CD8-positive, alpha-beta memory T cell (primary cell): ENCODE data around the gene MMP19. TPM values are rescaled to one million over a fixed set of nuclear protein-coding genes. Genes with fewer than 3 reads are reported as not detected.

ENCODE experiments used
- polyA plus RNA-seq: library from polyadenylated mRNA; unstranded; fragments of 300-500 nt; fragmentation: Illumina TruSeq; gene quantifications from one replicate; pipeline ENCODE4 v1.2.3, GENCODE V29; 2021
- total RNA-seq, 2 experiments: library from RNA; stranded (reverse); gene quantifications; one replicate each; pipeline ENCODE4 v1.2.3, GENCODE V29; 2021

MMP19 gene
- total and polyA plus RNA-seq, 3 experiments from 2014 or later, result 0.29 to 1.0 TPM; not detected in 1

Other genes starting within 250 kb of the MMP19 start
- gene OR10P1, start 206.0 kb downstream of the MMP19 start, total RNA-seq, result not detected
- gene OR10P1, start 206.0 kb downstream of the MMP19 start, polyA plus RNA-seq, result not detected
- gene ITGA7, start 135.0 kb downstream of the MMP19 start, total RNA-seq, result 1 to 10 TPM; 2.7 to 3.1 TPM
- gene ITGA7, start 135.0 kb downstream of the MMP19 start, polyA plus RNA-seq, result 0.36 TPM
- 100 to 1,000 TPM in 1 of 2 experiments, 10 to 100 TPM in 1; 97.5 to 110 TPM for gene BLOC1S1, start 126.9 kb downstream of the MMP19 start, total RNA-seq
- 90.2 TPM for gene BLOC1S1, start 126.9 kb downstream of the MMP19 start, polyA plus RNA-seq
- 1 to 10 TPM; 8.1 to 8.5 TPM for gene RDH5, start 122.5 kb downstream of the MMP19 start, total RNA-seq
- 0.90 TPM for gene RDH5, start 122.5 kb downstream of the MMP19 start, polyA plus RNA-seq
- gene CD63, start 113.9 kb downstream of the MMP19 start, total RNA-seq, result 100 to 1,000 TPM; 200 to 202 TPM
- gene CD63, start 113.9 kb downstream of the MMP19 start, polyA plus RNA-seq, result 375 TPM
- gene GDF11, start 99.8 kb downstream of the MMP19 start, total RNA-seq, result 10 to 100 TPM; 13.1 to 13.5 TPM
- gene GDF11, start 99.8 kb downstream of the MMP19 start, polyA plus RNA-seq, result 1.4 TPM
- 100 to 1,000 TPM in 1 of 2 experiments, 10 to 100 TPM in 1; 89.7 to 103 TPM for gene SARNP, start 25.2 kb downstream of the MMP19 start, total RNA-seq
- 109 TPM for gene SARNP, start 25.2 kb downstream of the MMP19 start, polyA plus RNA-seq
- gene ORMDL2, start 24.9 kb downstream of the MMP19 start, total RNA-seq, result 10 to 100 TPM; 49.0 to 49.7 TPM
- gene ORMDL2, start 24.9 kb downstream of the MMP19 start, polyA plus RNA-seq, result 110 TPM
- 10 to 100 TPM; 39.1 to 40.8 TPM for gene DNAJC14, start 13.3 kb downstream of the MMP19 start, total RNA-seq
- gene DNAJC14, start 13.3 kb downstream of the MMP19 start, polyA plus RNA-seq, result 40.2 TPM
- gene PYM1, start 85.0 kb upstream of the MMP19 start, total RNA-seq, result 10 to 100 TPM; 35.8 to 38.4 TPM
- gene PYM1, start 85.0 kb upstream of the MMP19 start, polyA plus RNA-seq, result 80.8 TPM
- 100 to 1,000 TPM; 221 to 236 TPM for gene DGKA, start 88.2 kb upstream of the MMP19 start, total RNA-seq
- gene DGKA, start 88.2 kb upstream of the MMP19 start, polyA plus RNA-seq, result 234 TPM
- under 1 TPM; 0.28 to 0.33 TPM for gene PMEL, start 123.1 kb upstream of the MMP19 start, total RNA-seq
- not detected for gene PMEL, start 123.1 kb upstream of the MMP19 start, polyA plus RNA-seq
- gene CDK2, start 123.9 kb upstream of the MMP19 start, total RNA-seq, result 100 to 1,000 TPM; 117 to 125 TPM
- gene CDK2, start 123.9 kb upstream of the MMP19 start, polyA plus RNA-seq, result 8.2 TPM
- 10 to 100 TPM; 36.6 to 38.3 TPM for gene RAB5B, start 131.1 kb upstream of the MMP19 start, total RNA-seq
- gene RAB5B, start 131.1 kb upstream of the MMP19 start, polyA plus RNA-seq, result 68.5 TPM
- gene SUOX, start 154.3 kb upstream of the MMP19 start, total RNA-seq, result 1 to 10 TPM; 2.3 to 2.5 TPM
- gene SUOX, start 154.3 kb upstream of the MMP19 start, polyA plus RNA-seq, result 0.90 TPM
- 10 to 100 TPM; 11.0 to 11.6 TPM for gene IKZF4, start 178.1 kb upstream of the MMP19 start, total RNA-seq
- gene IKZF4, start 178.1 kb upstream of the MMP19 start, polyA plus RNA-seq, result 0.86 TPM
- 10 to 100 TPM; 48.8 to 59.9 TPM for gene RPS26, start 199.0 kb upstream of the MMP19 start, total RNA-seq
- gene RPS26, start 199.0 kb upstream of the MMP19 start, polyA plus RNA-seq, result 1,127 TPM
- gene ERBB3, start 237.2 kb upstream of the MMP19 start, total RNA-seq, result 1 to 10 TPM; 1.7 to 1.9 TPM
- 0.63 TPM for gene ERBB3, start 237.2 kb upstream of the MMP19 start, polyA plus RNA-seq